Fibroblast of lung (primary cell): ENCODE measurements around the gene TCEA3. TPM values are rescaled to one million over a fixed set of nuclear protein-coding genes. Genes with fewer than 3 reads are reported as not detected.

Experiments used
- DNase-seq, 2 donors: peaks; one replicate each; pipeline versions ENCODE4 v3.0.0 to v3.0.0-alpha.2; 2010; ENCODE audit warnings: low read depth in 2 of 2
- H2AFZ ChIP-seq: 2 replicates; pipeline ENCODE4 v1.5.1; 2012; ENCODE audit warnings: low read length, control low read depth, inconsistent platforms
- H3K27ac ChIP-seq: 2 replicates; pipeline ENCODE4 v1.5.1; 2011; ENCODE audit warnings: low read length, control low read depth; ENCODE audit not compliant: insufficient read depth
- H3K27me3 ChIP-seq: 2 replicates; pipeline ENCODE4 v1.5.1; 2011; ENCODE audit warnings: mild to moderate bottlenecking, low read length; ENCODE audit not compliant: control insufficient read depth, insufficient read depth
- H3K36me3 ChIP-seq: 2 replicates; pipeline ENCODE4 v1.5.1; 2011; ENCODE audit warnings: low read length; ENCODE audit not compliant: control insufficient read depth, insufficient read depth
- H3K4me1 ChIP-seq: 2 replicates; pipeline ENCODE4 v1.5.1; 2011; ENCODE audit warnings: low read length; ENCODE audit not compliant: control insufficient read depth, insufficient read depth; ENCODE audit errors: extremely low read depth
- H3K4me2 ChIP-seq: 2 replicates; pipeline ENCODE4 v1.5.1; 2011; ENCODE audit warnings: low read length, control low read depth; ENCODE audit not compliant: insufficient read depth; ENCODE audit errors: extremely low read depth
- H3K4me3 ChIP-seq, 4 experiments: fragments of 200-600 bp in 1 of 4; sonication (generic) in 1 of 4; replicated peaks in 1 of 4; 2 replicates each; pipeline ENCODE4 v1.5.1; 2011 to 2016; ENCODE audit warnings: low read length in 4 of 4, low read depth in 3 of 4, mild to moderate bottlenecking in 3 of 4, control low read depth in 2 of 4, inconsistent platforms in 1 of 4, mixed read lengths in 1 of 4; ENCODE audit not compliant: insufficient read depth in 1 of 4; ENCODE audit errors: control extremely low read depth in 1 of 4
- H3K79me2 ChIP-seq: 2 replicates; pipeline ENCODE4 v1.5.1; 2012; ENCODE audit warnings: mild to moderate bottlenecking, low read length, inconsistent platforms; ENCODE audit not compliant: control insufficient read depth, insufficient read depth
- H3K9ac ChIP-seq: 2 replicates; pipeline ENCODE4 v1.5.1; 2011; ENCODE audit warnings: mild to moderate bottlenecking, low read length, control low read depth; ENCODE audit not compliant: insufficient read depth
- H3K9me3 ChIP-seq: 2 replicates; pipeline ENCODE4 v1.5.1; 2012; ENCODE audit warnings: low read depth, low read length; ENCODE audit not compliant: control insufficient read depth, insufficient read depth
- H4K20me1 ChIP-seq: 2 replicates; pipeline ENCODE4 v1.5.1; 2011; ENCODE audit warnings: low read length; ENCODE audit not compliant: control insufficient read depth, insufficient read depth; ENCODE audit errors: extremely low read depth
- EZH2 ChIP-seq: IDR thresholded peaks from 2 replicates; pipeline ENCODE4 v1.5.1; 2012; ENCODE audit warnings: low read length, control low read depth, mild to moderate bottlenecking; ENCODE audit errors: missing control alignments
- polyA plus RNA-seq, 2 donors: library from polyadenylated mRNA; depleted of rRNA in 1 of 2; stranded (reverse) in 1 of 2; unstranded in 1 of 2; fragments of >200 nt; gene quantifications; 2 replicates each; pipeline ENCODE4 v1.2.1, GENCODE V29; 2011 to 2012; ENCODE audit warnings: missing spikeins in 1 of 2
- total RNA-seq: library from RNA; depleted of rRNA; stranded (reverse); fragments of >200 nt; gene quantifications from 2 replicates; pipeline ENCODE4 v1.2.1, GENCODE V29; 2014
- TF ChIP-seq, protein P1 (sequence below), 2 donors: IDR thresholded peaks in 1 of 2; conservative IDR thresholded peaks in 1 of 2; 1 replicate in 1 of 2; 2 replicates in 1 of 2; pipeline ENCODE4 v1.5.1; 2011 to 2012; ENCODE audit warnings: low read length in 2 of 2, control low read depth in 1 of 2, inconsistent platforms in 1 of 2, low read depth in 1 of 2, mild to moderate bottlenecking in 1 of 2

TCEA3 gene
- total and polyA plus RNA-seq, 2 donors (not counting 1 experiment from before 2014, with no cell fraction given), result 12.3 to 44.6 TPM

DNA sequence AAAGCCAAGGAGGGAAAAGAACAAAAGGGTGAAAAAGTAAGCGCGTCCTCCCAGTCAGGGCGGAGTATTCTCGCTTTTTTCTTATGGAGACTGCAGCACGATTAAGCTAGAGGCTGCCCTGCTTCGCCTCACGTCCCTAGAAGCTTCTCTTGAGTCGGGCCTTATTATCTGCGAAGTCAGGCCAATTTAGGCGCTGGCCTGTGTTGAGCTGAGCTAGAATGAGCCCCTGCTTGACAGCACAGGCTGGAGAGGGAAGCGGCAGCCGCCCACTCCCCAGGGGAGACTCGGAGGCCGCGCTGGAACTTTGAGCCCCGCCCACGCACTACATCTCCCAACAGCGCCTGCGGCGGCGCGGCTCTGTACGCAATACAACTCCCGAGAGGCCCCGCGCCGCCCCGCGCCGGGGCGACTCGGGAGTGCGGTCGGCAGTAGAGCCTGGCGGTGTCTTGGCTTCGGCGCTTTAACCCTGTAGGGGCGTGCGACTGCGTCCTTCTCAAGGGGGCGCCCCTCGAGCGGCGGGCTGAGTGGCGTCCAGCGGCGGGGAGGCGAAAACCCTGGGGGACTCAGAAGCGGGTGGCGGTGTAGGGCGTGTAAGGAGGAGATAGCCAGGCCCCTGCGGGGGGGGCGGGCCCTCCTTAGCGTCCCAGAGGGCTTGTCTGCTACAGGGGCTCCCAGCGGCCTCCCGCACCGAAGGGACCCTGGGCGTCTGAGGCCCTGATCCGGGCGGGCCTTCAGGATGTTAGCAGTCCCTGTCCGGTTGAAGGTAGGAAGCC lies 55.8 kb downstream of the TCEA3 start:
- Histone ChIP-seq H3K4me3 (peak overlapping the region; percentile 90 to 100 (median 96)), H3K27me3 (no peaks in the 10 kb centered on the region), H4K20me1 (no peaks in the 10 kb centered on the region), H3K36me3 (peaks cover 3% of the 10 kb centered on the region), H3K9ac (peak overlapping the region; percentile 82), H3K27ac (peak overlapping the region; percentile 96), H3K9me3 (no peaks in the 10 kb centered on the region), H2AFZ (peak overlapping the region; percentile 99), H3K79me2 (peaks cover 20% of the 10 kb centered on the region), H3K4me2 (peak overlapping the region; percentile 100), H3K4me1 (peaks cover 10% of the 10 kb centered on the region)
- peak; percentile 88 to 91 for DNase-seq
- no peak for TF ChIP-seq EZH2
- TF ChIP-seq, protein P1, sequence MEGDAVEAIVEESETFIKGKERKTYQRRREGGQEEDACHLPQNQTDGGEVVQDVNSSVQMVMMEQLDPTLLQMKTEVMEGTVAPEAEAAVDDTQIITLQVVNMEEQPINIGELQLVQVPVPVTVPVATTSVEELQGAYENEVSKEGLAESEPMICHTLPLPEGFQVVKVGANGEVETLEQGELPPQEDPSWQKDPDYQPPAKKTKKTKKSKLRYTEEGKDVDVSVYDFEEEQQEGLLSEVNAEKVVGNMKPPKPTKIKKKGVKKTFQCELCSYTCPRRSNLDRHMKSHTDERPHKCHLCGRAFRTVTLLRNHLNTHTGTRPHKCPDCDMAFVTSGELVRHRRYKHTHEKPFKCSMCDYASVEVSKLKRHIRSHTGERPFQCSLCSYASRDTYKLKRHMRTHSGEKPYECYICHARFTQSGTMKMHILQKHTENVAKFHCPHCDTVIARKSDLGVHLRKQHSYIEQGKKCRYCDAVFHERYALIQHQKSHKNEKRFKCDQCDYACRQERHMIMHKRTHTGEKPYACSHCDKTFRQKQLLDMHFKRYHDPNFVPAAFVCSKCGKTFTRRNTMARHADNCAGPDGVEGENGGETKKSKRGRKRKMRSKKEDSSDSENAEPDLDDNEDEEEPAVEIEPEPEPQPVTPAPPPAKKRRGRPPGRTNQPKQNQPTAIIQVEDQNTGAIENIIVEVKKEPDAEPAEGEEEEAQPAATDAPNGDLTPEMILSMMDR (conservative IDR thresholded peaks at IDR 0.05 in 1 of 2, IDR thresholded peaks at IDR 0.05 in 1 of 2; ENCODE audit: low read depth in 1 of 2, low read length in 2 of 2), result no peak

DNA sequence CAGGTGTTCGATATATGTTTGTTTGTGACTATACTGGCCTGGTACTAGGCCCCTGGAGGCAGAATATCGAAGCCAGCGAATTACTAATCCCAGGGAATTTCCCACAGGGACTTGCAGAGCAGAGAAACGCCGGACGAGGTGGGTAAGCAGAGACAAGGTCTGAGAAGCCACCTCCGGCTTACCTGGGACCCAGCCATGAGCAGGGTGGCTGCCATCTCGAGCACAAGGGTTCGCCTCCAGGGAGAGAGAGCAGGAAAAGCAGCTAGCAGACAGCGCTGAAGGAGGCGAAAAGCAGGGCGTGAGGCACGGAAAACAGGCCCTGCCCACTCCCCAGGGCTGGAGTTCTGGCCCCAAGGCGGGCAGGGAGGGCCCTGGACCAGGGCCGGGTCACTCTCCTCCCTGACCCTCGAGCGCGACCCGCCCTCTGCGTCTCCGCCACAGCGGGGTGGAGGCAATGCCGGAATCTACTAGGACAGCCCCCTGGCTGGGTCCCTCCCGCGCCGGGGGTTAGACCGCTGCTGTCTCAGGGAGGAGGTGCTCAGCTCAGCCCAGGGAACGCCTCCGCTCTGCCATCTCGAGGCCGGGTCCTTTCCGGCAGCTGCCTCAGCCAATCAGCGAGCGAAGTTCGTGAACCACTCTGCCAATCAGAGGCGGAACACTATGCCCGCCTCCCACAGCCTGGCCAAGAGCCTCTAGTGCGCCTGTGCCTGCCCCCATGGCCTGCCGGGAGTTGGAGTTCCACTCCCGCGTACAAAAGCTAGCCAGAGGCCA lies 56.6 kb downstream of the TCEA3 start:
- Histone ChIP-seq H4K20me1 (no peaks in the 10 kb centered on the region), H3K4me2 (peak overlapping the region; percentile 100), H3K79me2 (peaks cover 20% of the 10 kb centered on the region), H2AFZ (peak overlapping the region; percentile 99), H3K4me1 (peaks cover 10% of the 10 kb centered on the region), H3K36me3 (peaks cover 3% of the 10 kb centered on the region), H3K27ac (peak overlapping the region; percentile 96), H3K9ac (peak overlapping the region; percentile 82), H3K4me3 (peak overlapping the region; percentile 90 to 100 (median 96)), H3K27me3 (no peaks in the 10 kb centered on the region), H3K9me3 (peaks cover under 1% of the 10 kb centered on the region)
- TF ChIP-seq, protein P1 (conservative IDR thresholded peaks at IDR 0.05 in 1 of 2, IDR thresholded peaks at IDR 0.05 in 1 of 2; ENCODE audit: low read depth in 1 of 2, low read length in 2 of 2), result no peak
- no peak for TF ChIP-seq EZH2
- DNase-seq, result peak; percentile 98 to 99

DNA sequence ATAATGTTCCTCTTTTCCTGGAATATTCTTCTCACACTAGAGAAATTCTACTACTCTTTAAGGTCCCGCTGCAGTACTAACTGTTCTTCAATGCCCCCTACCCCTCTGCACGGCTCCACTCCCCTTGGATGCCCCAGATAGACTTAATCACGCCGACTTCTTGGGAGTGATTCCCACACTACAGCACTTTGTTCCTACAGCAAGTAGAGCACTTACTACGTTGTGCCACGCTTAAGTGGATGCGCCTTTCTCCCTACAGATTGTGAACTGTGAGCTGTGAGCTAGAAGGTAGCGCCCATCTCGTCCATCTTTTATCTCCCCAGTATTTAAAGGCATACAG lies 57.1 kb downstream of the TCEA3 start:
- H3K36me3 ChIP-seq, result peaks cover 7% of the 10 kb centered on the region
- H3K4me1 ChIP-seq, result peaks cover 10% of the 10 kb centered on the region
- peak overlapping the region; percentile 96 for H3K27ac ChIP-seq
- DNase-seq, result peak in 1 of 2 donors; percentile 19
- TF ChIP-seq, protein P1 (conservative IDR thresholded peaks at IDR 0.05 in 1 of 2, IDR thresholded peaks at IDR 0.05 in 1 of 2; ENCODE audit: low read depth in 1 of 2, low read length in 2 of 2), result no peak
- TF ChIP-seq EZH2, result no peak
- peak overlapping the region; percentile 96 for H3K4me2 ChIP-seq
- H3K9me3 ChIP-seq, result peaks cover 5% of the 10 kb centered on the region
- peak overlapping the region; percentile 90 to 100 (median 96) for H3K4me3 ChIP-seq
- no peaks in the 10 kb centered on the region for H4K20me1 ChIP-seq
- no peaks in the 10 kb centered on the region for H3K27me3 ChIP-seq
- no peak overlapping the region for H2AFZ ChIP-seq
- H3K9ac ChIP-seq, result no peak overlapping the region
- H3K79me2 ChIP-seq, result peaks cover 20% of the 10 kb centered on the region
